Chondrocyte (in vitro differentiated cells): Measurements from ENCODE around the gene WNT1. TPM values are rescaled to one million over a fixed set of nuclear protein-coding genes. Genes with fewer than 3 reads are reported as not detected.
A peak's percentile ranks its signal among the peaks of the same experiment; 100 is the strongest.

Experiments
- DNase-seq: peaks from one replicate; pipeline ENCODE4 v3.0.0; 2021; ENCODE audit warnings: mixed read lengths, low spot score
- H3K27ac Mint-ChIP-seq: one replicate; pipeline ENCODE4 v1.8.0; 2021; ENCODE audit warnings: mild to moderate bottlenecking, moderate library complexity, mixed read lengths; ENCODE audit not compliant: unreplicated experiment
- H3K27me3 Mint-ChIP-seq: 2 replicates; pipeline ENCODE4 v1.8.0; 2021; ENCODE audit warnings: low read depth, mixed read lengths
- H3K36me3 Mint-ChIP-seq: 2 replicates; pipeline ENCODE4 v1.8.0; 2021; ENCODE audit warnings: low read depth, mixed read lengths
- H3K4me1 Mint-ChIP-seq: 2 replicates; pipeline ENCODE4 v1.8.0; 2021; ENCODE audit warnings: low read depth, mild to moderate bottlenecking, mixed read lengths
- H3K4me3 Mint-ChIP-seq: one replicate; pipeline ENCODE4 v1.8.0; 2021; ENCODE audit warnings: mild to moderate bottlenecking, moderate library complexity, mixed read lengths; ENCODE audit not compliant: unreplicated experiment
- H3K9me3 Mint-ChIP-seq: 2 replicates; pipeline ENCODE4 v1.8.0; 2021; ENCODE audit warnings: low read depth, mixed read lengths
- CTCF ChIP-seq: fragments of 200-600 bp; sonication (generic); IDR thresholded peaks from 2 replicates; pipeline ENCODE4 v1.5.0; 2021; ENCODE audit warnings: antibody characterized with exemption, mild to moderate bottlenecking, moderate library complexity
- total RNA-seq: library from RNA; stranded (reverse); gene quantifications from 3 replicates; pipeline ENCODE4 v1.2.1, GENCODE V29; 2021

WNT1 gene
- total RNA-seq, 1 donor from 2014 or later: not detected

GRCh38 chr12:48970702-48971334 is 7.3 kb upstream of the WNT1 start:
- DNase-seq: no peak
- Mint-ChIP-seq H3K9me3 (no peaks in the 10 kb centered on the region), H3K27me3 (peaks cover 45% of the 10 kb centered on the region), H3K4me3 (peak overlapping the region; percentile 71), H3K4me1 (peaks cover 19% of the 10 kb centered on the region), H3K36me3 (no peaks in the 10 kb centered on the region), H3K27ac (no peak overlapping the region)
- no peak for TF ChIP-seq CTCF

- no peaks in the 10 kb centered on the region for H3K36me3 Mint-ChIP-seq
- H3K9me3 Mint-ChIP-seq: no peaks in the 10 kb centered on the region
- TF ChIP-seq CTCF: peak; percentile 28
- peaks cover 59% of the 10 kb centered on the region for H3K27me3 Mint-ChIP-seq
- H3K4me3 Mint-ChIP-seq: no peak overlapping the region
- peaks cover 22% of the 10 kb centered on the region for H3K4me1 Mint-ChIP-seq
- H3K27ac Mint-ChIP-seq: no peak overlapping the region
- DNase-seq: no peak
These were observed 5.7 kb upstream of the WNT1 start for GRCh38 chr12:48972213-48972951.

DNA sequence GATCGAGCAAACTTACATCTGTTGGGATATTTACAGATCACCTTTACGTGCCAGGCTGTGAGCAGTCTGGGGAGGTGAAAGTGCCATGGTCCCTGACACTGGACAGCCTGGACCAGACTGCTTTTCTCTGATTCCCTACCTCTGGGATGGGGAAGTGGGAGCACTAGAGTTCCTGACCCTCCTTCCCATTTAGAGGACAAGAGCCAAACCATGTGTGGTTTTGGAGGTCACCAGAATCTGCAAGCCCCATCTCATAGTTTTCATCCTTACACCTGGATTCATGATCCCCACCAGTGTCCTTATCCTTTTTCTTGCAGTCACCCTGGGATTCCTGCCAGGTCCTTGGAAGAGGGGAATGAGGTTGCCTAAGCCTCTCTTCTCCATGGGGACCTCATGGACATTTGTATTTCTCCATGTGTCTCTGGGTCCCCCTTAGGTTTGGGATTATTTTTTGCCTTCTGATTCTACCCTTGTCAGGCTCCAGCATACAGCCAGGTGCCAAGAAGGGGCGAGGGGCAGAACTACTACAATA is 5.1 kb upstream of the WNT1 start:
- H3K4me3 Mint-ChIP-seq: no peak overlapping the region
- DNase-seq: no peak

DNA sequence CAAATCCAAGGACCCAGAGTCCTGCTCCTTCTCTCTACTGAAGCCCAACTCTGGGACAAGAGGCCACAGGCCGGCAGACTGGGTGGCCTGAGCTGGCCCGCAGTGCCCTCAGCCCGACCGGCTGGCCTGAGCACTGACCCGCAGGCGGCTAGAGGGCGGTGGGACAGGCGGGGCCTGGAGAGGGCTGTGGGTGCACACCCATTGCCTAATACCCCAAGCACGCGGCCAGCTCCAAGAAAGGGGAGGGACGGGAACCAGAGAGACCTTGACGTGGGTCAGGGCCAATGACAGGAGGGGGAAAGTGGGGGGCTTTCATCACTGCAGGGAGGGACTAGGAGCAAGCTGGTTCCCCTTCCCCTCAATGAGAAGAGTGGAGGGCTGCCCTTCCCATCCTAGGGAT is 4.6 kb upstream of the WNT1 start:
- peaks cover 67% of the 10 kb centered on the region for H3K27me3 Mint-ChIP-seq
- H3K4me3 Mint-ChIP-seq: no peak overlapping the region
- no peaks in the 10 kb centered on the region for H3K9me3 Mint-ChIP-seq
- no peak for DNase-seq
- no peaks in the 10 kb centered on the region for H3K36me3 Mint-ChIP-seq
- H3K27ac Mint-ChIP-seq: no peak overlapping the region
- peaks cover 30% of the 10 kb centered on the region for H3K4me1 Mint-ChIP-seq
- TF ChIP-seq CTCF: no peak

More for the DNA sequence above, 5.1 kb upstream of the WNT1 start:
- H3K9me3 Mint-ChIP-seq: no peaks in the 10 kb centered on the region
- H3K4me1 Mint-ChIP-seq: peaks cover 28% of the 10 kb centered on the region
- H3K36me3 Mint-ChIP-seq: no peaks in the 10 kb centered on the region
- H3K27ac Mint-ChIP-seq: no peak overlapping the region
- TF ChIP-seq CTCF: no peak
- H3K27me3 Mint-ChIP-seq: peaks cover 64% of the 10 kb centered on the region

DNA sequence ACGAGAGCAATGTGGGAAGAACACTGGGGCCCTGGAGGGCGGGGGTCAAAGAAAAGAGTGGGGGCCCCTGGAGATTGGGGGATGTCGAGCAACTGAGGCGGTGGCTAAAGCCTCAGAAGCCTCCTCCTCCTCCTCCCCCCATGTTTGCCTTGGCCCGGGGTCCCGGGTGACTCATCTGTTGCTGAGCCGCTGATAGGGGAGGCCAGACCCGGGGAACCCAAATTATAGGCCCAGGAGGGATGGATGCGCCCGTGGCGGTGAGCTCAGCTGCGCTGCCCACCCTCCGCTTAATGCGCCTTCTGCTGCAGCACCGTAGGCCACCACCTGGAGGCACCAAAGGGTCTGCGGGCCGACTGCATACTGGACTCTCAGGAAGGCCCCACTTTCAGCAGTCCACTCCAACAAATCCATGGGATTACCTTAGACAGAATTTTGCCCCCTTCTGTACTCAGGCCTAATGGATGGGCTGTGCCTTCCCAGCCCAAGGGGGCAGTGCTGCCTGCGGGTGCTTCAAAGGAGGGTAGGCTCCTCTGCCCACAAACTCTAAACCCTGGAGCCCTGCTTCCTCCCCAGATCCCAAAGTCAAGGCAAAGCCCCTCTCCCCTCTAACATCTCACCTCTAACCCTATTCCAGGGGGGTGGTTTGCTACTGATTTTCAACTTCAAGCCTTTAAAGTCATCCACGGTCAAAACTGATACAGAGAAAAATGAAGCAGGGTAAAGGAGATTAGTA is 4.0 kb upstream of the WNT1 start:
- H3K27ac Mint-ChIP-seq: no peak overlapping the region
- peaks cover 72% of the 10 kb centered on the region for H3K27me3 Mint-ChIP-seq
- H3K4me1 Mint-ChIP-seq: peaks cover 36% of the 10 kb centered on the region
- TF ChIP-seq CTCF: peak; percentile 75
- no peak overlapping the region for H3K4me3 Mint-ChIP-seq
- no peaks in the 10 kb centered on the region for H3K9me3 Mint-ChIP-seq
- H3K36me3 Mint-ChIP-seq: no peaks in the 10 kb centered on the region
- DNase-seq: no peak
